OCI-LY7 (cell line): ENCODE data around the gene RNF40. TPM values are rescaled to one million over a fixed set of nuclear protein-coding genes. Genes with fewer than 3 reads are reported as not detected.

Experiments
- BruUV-seq: library from RNA; stranded (reverse); fragments of 400-500 nt; replicated peaks from 2 replicates; lab custom pipeline; 2021; lab: Mats Ljungman, UMichigan
- CTCF ChIA-PET: fragments of 300-600 bp; sonication (Branson Sonifier 250); formaldehyde crosslinking; loops from one replicate; lab custom pipeline; 2022; ENCODE audit warnings: antibody characterized with exemption; ENCODE audit not compliant: unreplicated experiment; lab: Charles Lee
- POLR2A ChIA-PET: fragments of 300-600 bp; sonication (Branson Sonifier 250); formaldehyde crosslinking; loops from one replicate; lab custom pipeline; 2022; ENCODE audit warnings: antibody characterized with exemption; lab: Charles Lee
- DNase-seq: peaks from one replicate; pipeline ENCODE4 v3.0.0-alpha.2; 2015; ENCODE audit warnings: low spot score
- H2AFZ ChIP-seq: fragments of 200-600 bp; sonication (generic), shearing (Covaris generic); 2 replicates; pipeline ENCODE4 v1.6.1; 2014; ENCODE audit warnings: mild to moderate bottlenecking, antibody characterized with exemption, low read length, moderate library complexity
- H3K27ac ChIP-seq: fragments of 200-600 bp; sonication (generic); 2 replicates; pipeline ENCODE4 v1.5.1; 2014; ENCODE audit warnings: mixed run types, low read depth, mild to moderate bottlenecking, moderate library complexity, low read length, inconsistent platforms; ENCODE audit not compliant: poor library complexity, severe bottlenecking
- H3K36me3 ChIP-seq: fragments of 200-600 bp; sonication (generic); 2 replicates; pipeline ENCODE4 v1.6.1; 2014; ENCODE audit warnings: mild to moderate bottlenecking, antibody characterized with exemption, low read length, moderate library complexity, mixed read lengths; ENCODE audit not compliant: insufficient read depth
- H3K4me1 ChIP-seq: fragments of 200-600 bp; sonication (generic); 2 replicates; pipeline ENCODE4 v1.5.1; 2014; ENCODE audit warnings: mild to moderate bottlenecking, low read length; ENCODE audit not compliant: insufficient read depth, poor library complexity, severe bottlenecking
- H3K4me2 ChIP-seq: fragments of 200-600 bp; sonication (generic); 2 replicates; pipeline ENCODE4 v1.6.1; 2014; ENCODE audit warnings: mild to moderate bottlenecking, low read length
- H3K4me3 ChIP-seq: fragments of 200-600 bp; sonication (generic); 2 replicates; pipeline ENCODE4 v1.5.1; 2014; ENCODE audit warnings: mild to moderate bottlenecking, low read depth, low read length; ENCODE audit not compliant: poor library complexity, severe bottlenecking
- H3K79me2 ChIP-seq: fragments of 200-600 bp; sonication (generic); 2 replicates; pipeline ENCODE4 v1.6.1; 2016; ENCODE audit warnings: low read depth, mild to moderate bottlenecking, low read length, moderate library complexity, mixed read lengths; ENCODE audit not compliant: insufficient read depth
- H3K9me2 ChIP-seq: fragments of 200-600 bp; sonication (generic); 2 replicates; pipeline ENCODE4 v1.6.1; 2016; ENCODE audit warnings: mild to moderate bottlenecking, low read length, mixed read lengths; ENCODE audit not compliant: insufficient read depth
- H3K9me3 ChIP-seq: fragments of 200-600 bp; sonication (generic); 2 replicates; pipeline ENCODE4 v1.6.1; 2014; ENCODE audit warnings: mild to moderate bottlenecking, mixed run types, low read length, mixed read lengths
- H4K20me1 ChIP-seq: fragments of 200-600 bp; sonication (generic); 2 replicates; pipeline ENCODE4 v1.6.1; 2014; ENCODE audit warnings: mild to moderate bottlenecking, antibody characterized with exemption, low read length, moderate library complexity, mixed read lengths; ENCODE audit not compliant: insufficient read depth
- CTCF ChIP-seq: fragments of 200-600 bp; sonication (generic); conservative IDR thresholded peaks from 2 replicates; pipeline ENCODE4 v1.5.1; 2014; ENCODE audit warnings: mild to moderate bottlenecking, antibody characterized with exemption, low read length, moderate library complexity, mixed read lengths
- EZH2phosphoT487 ChIP-seq: fragments of 200-600 bp; sonication (generic); IDR thresholded peaks from 2 replicates; pipeline ENCODE4 v1.6.1; 2018; ENCODE audit warnings: low read depth, borderline replicate concordance, mild to moderate bottlenecking, mixed run types, antibody characterized with exemption, low read length, moderate library complexity, mixed read lengths
- intact Hi-C: fragments of 100-400 bp; cut with micrococcal nuclease; formaldehyde crosslinking; loops from one replicate; pipeline ENCODE4 v1.10.0; 2022; ENCODE audit not compliant: unreplicated experiment
- total RNA-seq, 2 experiments: library from RNA; depleted of rRNA in 1 of 2; stranded (reverse); fragments of >200 nt in 1 of 2; shearing (Covaris generic) in 1 of 2; gene quantifications; 2 replicates each; pipeline ENCODE4 v1.2.3, GENCODE V29; 2014 to 2022

RNF40 gene
- total RNA-seq, 2 experiments from 2014 or later: 70.5 to 108 TPM

GRCh38 chr16:30775392-30776188 is 13.5 kb downstream of the RNF40 start:
- H3K9me2 ChIP-seq: no peaks in the 10 kb centered on the region
- H4K20me1 ChIP-seq: no peaks in the 10 kb centered on the region; the same call in 1 of the 2 replicates
- H3K79me2 ChIP-seq: no peaks in the 10 kb centered on the region
- no peak for TF ChIP-seq EZH2phosphoT487
- no peak for TF ChIP-seq CTCF
- peaks cover 49% of the 10 kb centered on the region for H3K36me3 ChIP-seq
- no peak for DNase-seq
- no TSS peak for BruUV-seq
- no peak overlapping the region for H3K4me2 ChIP-seq
- POLR2A ChIA-PET: no interaction called here
- no peak overlapping the region for H3K27ac ChIP-seq
- no peaks in the 10 kb centered on the region for H3K9me3 ChIP-seq
- no peaks in the 10 kb centered on the region for H3K4me1 ChIP-seq
- no peak overlapping the region for H2AFZ ChIP-seq
- intact Hi-C loops: no loop called here
- H3K4me3 ChIP-seq: no peak overlapping the region
- CTCF ChIA-PET: no interaction called here

GRCh38 chr16:30777591-30778297 is 15.6 kb downstream of the RNF40 start:
- H3K9me2 ChIP-seq: no peaks in the 10 kb centered on the region
- no peaks in the 10 kb centered on the region for H3K79me2 ChIP-seq
- CTCF ChIA-PET: no interaction called here
- no peak overlapping the region for H3K4me2 ChIP-seq
- H3K4me3 ChIP-seq: no peak overlapping the region
- intact Hi-C loops: no loop called here
- BruUV-seq: no TSS peak
- H3K27ac ChIP-seq: no peak overlapping the region
- no peak overlapping the region for H2AFZ ChIP-seq
- H3K9me3 ChIP-seq: no peaks in the 10 kb centered on the region
- DNase-seq: no peak
- peaks cover 28% of the 10 kb centered on the region for H3K36me3 ChIP-seq
- H3K4me1 ChIP-seq: no peaks in the 10 kb centered on the region
- TF ChIP-seq EZH2phosphoT487 (no peak), CTCF (no peak)
- no peaks in the 10 kb centered on the region; the same call in 1 of the 2 replicates for H4K20me1 ChIP-seq
- POLR2A ChIA-PET: no interaction called here
